Measurements from ENCODE around the gene ZNF248.

GRCh38 chr10:37774351-37774750 lies 83.1 kb downstream of the ZNF248 start:
- TF ChIP-seq CTCF (IDR thresholded peaks at IDR 0.05): no peak
- TF ChIP-seq ZFX (IDR thresholded peaks at IDR 0.05; ENCODE audit: borderline replicate concordance): no peak
